ENCODE data around the gene ARPC4.

The ARPC4 gene

DNA sequence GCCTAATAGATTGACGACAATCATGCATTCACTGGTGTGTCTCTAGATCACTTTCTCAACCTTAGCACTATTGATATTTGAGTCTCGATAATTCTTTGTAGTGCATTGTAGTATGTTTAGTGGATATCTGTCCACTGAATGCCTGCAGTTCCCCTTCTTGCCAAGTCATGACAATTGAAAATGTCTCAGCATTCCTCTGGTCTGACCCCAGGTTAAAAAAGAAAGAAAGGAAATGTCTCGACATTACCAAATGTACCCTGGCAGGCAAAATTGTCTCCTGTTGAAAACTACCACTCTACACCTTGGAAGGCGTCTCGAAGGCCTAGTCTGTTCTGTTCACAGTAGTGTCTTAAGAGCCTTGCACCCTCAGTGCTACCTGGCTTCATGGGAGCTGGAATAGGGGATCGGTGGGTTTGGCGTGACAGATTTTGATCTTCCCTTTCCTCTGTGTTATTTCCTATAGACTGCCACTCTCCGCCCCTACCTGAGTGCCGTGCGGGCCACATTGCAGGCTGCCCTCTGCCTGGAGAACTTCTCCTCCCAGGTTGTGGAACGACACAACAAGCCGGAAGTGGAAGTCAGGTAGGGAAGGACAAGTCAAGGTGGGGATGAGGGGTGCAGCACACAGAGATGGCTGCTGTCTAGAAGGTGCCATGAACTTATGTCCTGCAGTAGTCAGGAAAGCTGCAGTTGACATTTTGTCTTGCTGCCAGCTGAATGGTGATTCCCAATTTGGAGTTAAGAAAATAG is 4.5 kb downstream of the ARPC4 start:
- H3K79me2 ChIP-seq (ENCODE audit: insufficient read depth, low read length) = peaks cover 20% of the 10 kb centered on the region

DNA sequence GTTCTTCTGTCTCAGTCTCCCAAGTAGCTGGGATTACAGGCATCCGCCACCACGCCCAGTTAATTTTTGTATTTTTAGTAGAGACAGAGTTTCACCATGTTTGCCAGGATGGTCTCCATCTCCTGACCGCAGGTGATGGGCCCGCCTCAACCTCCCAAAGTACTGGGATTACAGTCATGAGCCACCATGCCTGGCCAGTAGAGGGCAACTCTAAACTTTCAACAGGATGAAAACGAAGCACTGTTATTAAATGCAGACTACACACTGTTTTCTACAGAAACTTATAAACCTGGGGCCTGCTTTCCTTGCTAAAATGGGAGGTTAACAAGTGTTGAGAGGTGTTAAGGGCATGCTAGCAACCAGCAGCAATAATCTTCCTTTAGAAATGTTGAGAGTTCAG is 7.6 kb downstream of the ARPC4 start:
- Histone ChIP-seq H3K9me3 (ENCODE audit: low read length) (no peaks in the 10 kb centered on the region), H4K20me1 (ENCODE audit: insufficient read depth, low read length) (no peaks in the 10 kb centered on the region), H3K79me2 (ENCODE audit: insufficient read depth, low read length) (no peaks in the 10 kb centered on the region; the same call in 1 of the 2 replicates), H3K27me3 (ENCODE audit: insufficient read depth, low read length) (no peaks in the 10 kb centered on the region), H3K4me1 (ENCODE audit: insufficient read depth, low read length, severe bottlenecking) (peaks cover under 1% of the 10 kb centered on the region), H2AFZ (ENCODE audit: low read length) (no peak overlapping the region), H3K4me3 (ENCODE audit: low read depth, low read length, poor library complexity, severe bottlenecking) (no peak overlapping the region), H3F3A (ENCODE audit: insufficient read depth, low read length) (no peaks in the 10 kb centered on the region; the same call in 1 of the 2 replicates), H3K4me2 (ENCODE audit: low read length) (no peak overlapping the region), H3K9me2 (ENCODE audit: low read depth, low read length) (no peaks in the 10 kb centered on the region), H3K9ac (ENCODE audit: low read length) (no peak overlapping the region), H3K27ac (ENCODE audit: low read depth, low read length, poor library complexity, severe bottlenecking) (no peak overlapping the region), H3K36me3 (ENCODE audit: insufficient read depth, low read length) (peaks cover 91% of the 10 kb centered on the region)
- TF ChIP-seq EZH2 (IDR thresholded peaks at IDR 0.05; ENCODE audit: borderline replicate concordance, low read length) = no peak
- TF ChIP-seq, protein P1, sequence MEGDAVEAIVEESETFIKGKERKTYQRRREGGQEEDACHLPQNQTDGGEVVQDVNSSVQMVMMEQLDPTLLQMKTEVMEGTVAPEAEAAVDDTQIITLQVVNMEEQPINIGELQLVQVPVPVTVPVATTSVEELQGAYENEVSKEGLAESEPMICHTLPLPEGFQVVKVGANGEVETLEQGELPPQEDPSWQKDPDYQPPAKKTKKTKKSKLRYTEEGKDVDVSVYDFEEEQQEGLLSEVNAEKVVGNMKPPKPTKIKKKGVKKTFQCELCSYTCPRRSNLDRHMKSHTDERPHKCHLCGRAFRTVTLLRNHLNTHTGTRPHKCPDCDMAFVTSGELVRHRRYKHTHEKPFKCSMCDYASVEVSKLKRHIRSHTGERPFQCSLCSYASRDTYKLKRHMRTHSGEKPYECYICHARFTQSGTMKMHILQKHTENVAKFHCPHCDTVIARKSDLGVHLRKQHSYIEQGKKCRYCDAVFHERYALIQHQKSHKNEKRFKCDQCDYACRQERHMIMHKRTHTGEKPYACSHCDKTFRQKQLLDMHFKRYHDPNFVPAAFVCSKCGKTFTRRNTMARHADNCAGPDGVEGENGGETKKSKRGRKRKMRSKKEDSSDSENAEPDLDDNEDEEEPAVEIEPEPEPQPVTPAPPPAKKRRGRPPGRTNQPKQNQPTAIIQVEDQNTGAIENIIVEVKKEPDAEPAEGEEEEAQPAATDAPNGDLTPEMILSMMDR (IDR thresholded peaks at IDR 0.05; ENCODE audit: low read length) = peak; percentile 34; the same call in 1 of the 2 replicates

More for the DNA sequence above, 4.5 kb downstream of the ARPC4 start:
- Histone ChIP-seq H3K9ac (ENCODE audit: low read length) (no peak overlapping the region), H3K4me2 (ENCODE audit: low read length) (no peak overlapping the region), H3K9me3 (ENCODE audit: low read length) (no peaks in the 10 kb centered on the region), H2AFZ (ENCODE audit: low read length) (no peak overlapping the region), H3K27me3 (ENCODE audit: insufficient read depth, low read length) (no peaks in the 10 kb centered on the region), H4K20me1 (ENCODE audit: insufficient read depth, low read length) (no peaks in the 10 kb centered on the region), H3K36me3 (ENCODE audit: insufficient read depth, low read length) (peaks cover 76% of the 10 kb centered on the region), H3K27ac (ENCODE audit: low read depth, low read length, poor library complexity, severe bottlenecking) (no peak overlapping the region), H3F3A (ENCODE audit: insufficient read depth, low read length) (no peaks in the 10 kb centered on the region), H3K9me2 (ENCODE audit: low read depth, low read length) (no peaks in the 10 kb centered on the region), H3K4me3 (ENCODE audit: low read depth, low read length, poor library complexity, severe bottlenecking) (no peak overlapping the region), H3K4me1 (ENCODE audit: insufficient read depth, low read length, severe bottlenecking) (peaks cover 21% of the 10 kb centered on the region)
- TF ChIP-seq, protein P1 (IDR thresholded peaks at IDR 0.05; ENCODE audit: low read length) = no peak
- TF ChIP-seq EZH2 (IDR thresholded peaks at IDR 0.05; ENCODE audit: borderline replicate concordance, low read length) = no peak

DNA sequence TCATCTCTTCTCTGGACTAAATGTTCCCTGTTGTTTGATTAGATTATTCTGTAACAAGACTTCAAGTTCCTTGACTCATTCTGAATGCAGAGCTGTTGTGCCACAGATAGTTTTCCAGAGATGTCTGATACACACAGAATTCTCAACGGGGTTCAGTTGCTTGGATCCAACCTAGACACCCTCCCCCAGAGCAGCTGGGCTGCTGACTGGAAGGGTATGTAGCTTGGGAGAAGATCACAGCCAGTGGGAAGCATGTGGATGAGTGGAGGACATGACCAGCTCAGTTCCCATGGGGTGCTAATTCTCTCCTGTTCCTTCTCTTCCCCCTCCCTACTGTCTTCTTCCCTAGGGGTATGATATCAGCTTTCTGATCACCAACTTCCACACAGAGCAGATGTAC is 10.6 kb downstream of the ARPC4 start:
- Histone ChIP-seq H3K36me3 (ENCODE audit: insufficient read depth, low read length) (peaks cover 90% of the 10 kb centered on the region), H3K4me3 (ENCODE audit: low read depth, low read length, poor library complexity, severe bottlenecking) (no peak overlapping the region), H3F3A (ENCODE audit: insufficient read depth, low read length) (peaks cover under 1% of the 10 kb centered on the region; the same call in 1 of the 2 replicates), H4K20me1 (ENCODE audit: insufficient read depth, low read length) (no peaks in the 10 kb centered on the region), H3K9me2 (ENCODE audit: low read depth, low read length) (no peaks in the 10 kb centered on the region), H3K27me3 (ENCODE audit: insufficient read depth, low read length) (no peaks in the 10 kb centered on the region), H3K9ac (ENCODE audit: low read length) (no peak overlapping the region), H3K9me3 (ENCODE audit: low read length) (no peaks in the 10 kb centered on the region), H3K4me1 (ENCODE audit: insufficient read depth, low read length, severe bottlenecking) (peaks cover under 1% of the 10 kb centered on the region), H2AFZ (ENCODE audit: low read length) (no peak overlapping the region), H3K27ac (ENCODE audit: low read depth, low read length, poor library complexity, severe bottlenecking) (no peak overlapping the region), H3K79me2 (ENCODE audit: insufficient read depth, low read length) (no peaks in the 10 kb centered on the region), H3K4me2 (ENCODE audit: low read length) (no peak overlapping the region)
- TF ChIP-seq, protein P1 (IDR thresholded peaks at IDR 0.05; ENCODE audit: low read length) = no peak
- no peak for TF ChIP-seq EZH2 (IDR thresholded peaks at IDR 0.05; ENCODE audit: borderline replicate concordance, low read length)
